Vagina (tissue), 2 donors: ENCODE results near the gene GALNT15. TPM values are rescaled to one million over a fixed set of nuclear protein-coding genes. Genes with fewer than 3 reads are reported as not detected.

Experiments
- DNase-seq, 2 donors: peaks; one replicate each; pipeline ENCODE4 v3.0.0-alpha.2; 2017; ENCODE audit errors: extremely low spot score in 2 of 2
- H3K27ac ChIP-seq: fragments of 200-600 bp; sonication (generic); one replicate; pipeline ENCODE4 v1.5.1; 2019
- H3K27me3 ChIP-seq: fragments of 200-600 bp; sonication (generic); one replicate; pipeline ENCODE4 v1.5.1; 2019
- H3K36me3 ChIP-seq, 2 donors: fragments of 200-600 bp; sonication (generic); one replicate each; pipeline ENCODE4 v1.5.1; 2017 to 2019
- H3K4me1 ChIP-seq: fragments of 200-600 bp; sonication (generic); one replicate; pipeline ENCODE4 v1.5.1; 2019
- H3K4me3 ChIP-seq, 2 donors: fragments of 200-600 bp; sonication (generic); 1 replicate in 1 of 2; 2 replicates in 1 of 2; pipeline ENCODE4 v1.5.1; 2016 to 2019
- H3K9me3 ChIP-seq: fragments of 200-600 bp; sonication (generic); one replicate; pipeline ENCODE4 v1.5.1; 2019
- POLR2A ChIP-seq, 2 donors: fragments of 450-650 bp; IDR thresholded peaks; one replicate each; pipeline ENCODE4 v1.6.1; 2017; ENCODE audit warnings: antibody characterized with exemption in 2 of 2, mild to moderate bottlenecking in 2 of 2, moderate library complexity in 2 of 2
- POLR2AphosphoS5 ChIP-seq, 2 donors: sonication (generic); formaldehyde crosslinking; IDR thresholded peaks; one replicate each; pipeline ENCODE4 v1.9.0; 2017; ENCODE audit warnings: antibody characterized with exemption in 2 of 2, mild to moderate bottlenecking in 2 of 2, low read depth in 1 of 2; ENCODE audit not compliant: insufficient read depth in 1 of 2
- intact Hi-C: fragments of 100-400 bp; cut with DNase I; formaldehyde crosslinking; loops from one replicate; pipeline ENCODE4 v1.15.1; 2023
- total RNA-seq: library from RNA; depleted of rRNA; stranded (reverse); fragments of >200 nt; gene quantifications from one replicate; pipeline ENCODE4 v1.2.3, GENCODE V29; 2016
- TF ChIP-seq, protein P1 (sequence below), 3 experiments: fragments of 450-650 bp in 2 of 3; fragments of 200-600 bp in 1 of 3; sonication (generic) in 1 of 3; IDR thresholded peaks; one replicate each; pipeline ENCODE4 v1.5.1; 2017 to 2019; ENCODE audit warnings: antibody characterized with exemption in 3 of 3, mild to moderate bottlenecking in 2 of 3, moderate library complexity in 2 of 3

Gene GALNT15
- total RNA-seq, 1 donor from 2014 or later, result 225 TPM

DNA sequence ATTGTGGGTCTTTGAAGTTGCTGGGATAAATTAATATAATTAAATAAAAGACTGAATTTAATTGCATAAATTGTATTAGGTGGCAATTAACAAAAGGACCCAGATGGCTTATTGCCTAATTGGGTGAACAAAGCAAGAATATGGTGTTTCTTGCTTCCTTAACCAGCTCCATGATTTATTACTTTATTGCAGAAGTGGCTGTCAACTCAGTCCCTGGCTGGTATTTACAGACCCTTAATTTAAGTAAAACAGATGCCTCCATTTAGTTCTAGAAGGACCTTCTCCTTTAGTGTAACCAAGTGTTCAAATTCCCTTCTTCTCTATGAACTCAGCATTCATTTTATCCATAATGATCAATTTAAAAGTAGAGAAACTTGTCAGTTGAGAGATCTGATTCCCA lies 55.2 kb downstream of the GALNT15 start:
- no peaks in the 10 kb centered on the region for H3K9me3 ChIP-seq
- H3K36me3 ChIP-seq, result no peaks in the 10 kb centered on the region
- no peak overlapping the region for H3K27ac ChIP-seq
- H3K4me1 ChIP-seq, result no peaks in the 10 kb centered on the region
- intact Hi-C loops, result no loop called here
- TF ChIP-seq POLR2AphosphoS5 (IDR thresholded peaks at IDR 0.05; ENCODE audit: insufficient read depth in 1 of 2, low read depth in 1 of 2) (no peak), POLR2A (IDR thresholded peaks at IDR 0.05) (no peak)
- TF ChIP-seq, protein P1, sequence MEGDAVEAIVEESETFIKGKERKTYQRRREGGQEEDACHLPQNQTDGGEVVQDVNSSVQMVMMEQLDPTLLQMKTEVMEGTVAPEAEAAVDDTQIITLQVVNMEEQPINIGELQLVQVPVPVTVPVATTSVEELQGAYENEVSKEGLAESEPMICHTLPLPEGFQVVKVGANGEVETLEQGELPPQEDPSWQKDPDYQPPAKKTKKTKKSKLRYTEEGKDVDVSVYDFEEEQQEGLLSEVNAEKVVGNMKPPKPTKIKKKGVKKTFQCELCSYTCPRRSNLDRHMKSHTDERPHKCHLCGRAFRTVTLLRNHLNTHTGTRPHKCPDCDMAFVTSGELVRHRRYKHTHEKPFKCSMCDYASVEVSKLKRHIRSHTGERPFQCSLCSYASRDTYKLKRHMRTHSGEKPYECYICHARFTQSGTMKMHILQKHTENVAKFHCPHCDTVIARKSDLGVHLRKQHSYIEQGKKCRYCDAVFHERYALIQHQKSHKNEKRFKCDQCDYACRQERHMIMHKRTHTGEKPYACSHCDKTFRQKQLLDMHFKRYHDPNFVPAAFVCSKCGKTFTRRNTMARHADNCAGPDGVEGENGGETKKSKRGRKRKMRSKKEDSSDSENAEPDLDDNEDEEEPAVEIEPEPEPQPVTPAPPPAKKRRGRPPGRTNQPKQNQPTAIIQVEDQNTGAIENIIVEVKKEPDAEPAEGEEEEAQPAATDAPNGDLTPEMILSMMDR (IDR thresholded peaks at IDR 0.05), result no peak
- H3K4me3 ChIP-seq, result no peak overlapping the region
- no peaks in the 10 kb centered on the region for H3K27me3 ChIP-seq
- DNase-seq, result no peak

DNA sequence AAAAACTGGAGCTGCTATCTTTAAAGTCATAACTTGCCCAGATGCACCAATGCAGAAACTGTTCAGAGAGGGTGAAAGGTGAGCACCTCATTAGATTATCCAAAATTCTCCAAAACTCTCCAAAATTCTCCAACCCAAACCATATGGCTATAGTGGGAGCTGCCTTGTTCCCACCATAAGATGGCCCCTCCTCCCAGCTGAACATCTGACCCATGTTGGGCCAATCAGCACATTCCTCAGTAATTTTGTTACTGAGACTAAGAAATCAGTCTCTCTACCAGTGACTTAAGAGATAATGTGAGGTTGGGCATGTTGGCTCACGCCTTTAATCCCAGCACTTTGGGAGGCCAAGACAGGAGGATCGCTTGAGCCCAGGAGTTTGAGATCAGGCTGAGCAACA lies 57.5 kb downstream of the GALNT15 start:
- Histone ChIP-seq H3K4me3 (no peak overlapping the region), H3K27me3 (no peaks in the 10 kb centered on the region), H3K27ac (no peak overlapping the region), H3K9me3 (no peaks in the 10 kb centered on the region), H3K36me3 (no peaks in the 10 kb centered on the region), H3K4me1 (no peaks in the 10 kb centered on the region)
- no peak for DNase-seq
- intact Hi-C loops, result no loop called here
- TF ChIP-seq, protein P1 (IDR thresholded peaks at IDR 0.05), result no peak
- TF ChIP-seq POLR2A (IDR thresholded peaks at IDR 0.05), result no peak
- no peak for TF ChIP-seq POLR2AphosphoS5 (IDR thresholded peaks at IDR 0.05; ENCODE audit: insufficient read depth in 1 of 2, low read depth in 1 of 2)

DNA sequence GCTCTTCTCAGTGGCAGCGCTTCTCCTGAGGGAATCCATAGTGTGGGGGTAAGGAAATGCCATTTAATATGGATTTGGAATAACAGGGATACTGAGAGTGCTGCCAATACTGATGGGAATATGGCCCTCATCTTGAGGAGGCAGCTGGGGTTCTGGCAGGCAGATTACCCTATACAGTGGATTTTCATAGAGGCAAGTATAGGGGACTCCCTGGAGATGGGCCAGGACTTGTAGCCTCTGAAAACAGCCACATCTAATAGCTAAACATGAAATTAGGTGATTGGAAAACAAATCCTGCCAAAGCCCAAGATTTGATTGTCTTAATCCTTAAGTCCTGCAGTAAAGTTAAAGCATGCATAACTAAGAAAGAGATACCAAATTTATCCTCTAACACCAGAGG lies 59.3 kb downstream of the GALNT15 start:
- TF ChIP-seq POLR2A (IDR thresholded peaks at IDR 0.05) (no peak), POLR2AphosphoS5 (IDR thresholded peaks at IDR 0.05; ENCODE audit: insufficient read depth in 1 of 2, low read depth in 1 of 2) (no peak)
- TF ChIP-seq, protein P1 (IDR thresholded peaks at IDR 0.05), result no peak
- H3K9me3 ChIP-seq, result no peaks in the 10 kb centered on the region
- no peaks in the 10 kb centered on the region for H3K27me3 ChIP-seq
- no peak for DNase-seq
- peaks cover under 1% of the 10 kb centered on the region for H3K4me1 ChIP-seq
- H3K4me3 ChIP-seq, result no peak overlapping the region
- no peak overlapping the region for H3K27ac ChIP-seq
- no peaks in the 10 kb centered on the region for H3K36me3 ChIP-seq
- intact Hi-C loops, result no loop called here

DNA sequence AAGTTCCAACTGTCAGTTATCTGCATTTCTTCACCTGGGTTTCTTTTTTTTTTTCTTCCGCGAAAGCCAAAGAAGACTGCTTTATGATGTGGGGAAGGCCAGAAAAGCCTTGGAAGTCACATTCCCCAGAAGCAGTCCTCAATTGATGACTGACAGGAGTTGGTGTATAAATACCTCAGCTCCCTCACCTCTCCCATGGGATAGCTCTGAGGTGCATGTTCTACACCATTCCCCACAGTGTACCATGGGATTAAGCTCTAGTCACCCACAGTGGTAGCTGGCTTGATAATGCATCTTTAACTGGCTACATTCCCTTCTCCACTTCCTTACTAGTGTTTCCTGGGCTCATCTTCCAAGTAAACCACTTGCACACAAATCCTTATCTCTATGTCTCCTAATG lies 59.8 kb downstream of the GALNT15 start:
- no peak for DNase-seq
- intact Hi-C loops, result no loop called here
- H3K27ac ChIP-seq, result no peak overlapping the region
- H3K4me3 ChIP-seq, result no peak overlapping the region
- no peaks in the 10 kb centered on the region for H3K27me3 ChIP-seq
- H3K9me3 ChIP-seq, result no peaks in the 10 kb centered on the region
- no peak for TF ChIP-seq POLR2AphosphoS5 (IDR thresholded peaks at IDR 0.05; ENCODE audit: insufficient read depth in 1 of 2, low read depth in 1 of 2)
- TF ChIP-seq, protein P1 (IDR thresholded peaks at IDR 0.05), result no peak
- TF ChIP-seq POLR2A (IDR thresholded peaks at IDR 0.05), result no peak
- H3K36me3 ChIP-seq, result no peaks in the 10 kb centered on the region
- peaks cover 5% of the 10 kb centered on the region for H3K4me1 ChIP-seq

DNA sequence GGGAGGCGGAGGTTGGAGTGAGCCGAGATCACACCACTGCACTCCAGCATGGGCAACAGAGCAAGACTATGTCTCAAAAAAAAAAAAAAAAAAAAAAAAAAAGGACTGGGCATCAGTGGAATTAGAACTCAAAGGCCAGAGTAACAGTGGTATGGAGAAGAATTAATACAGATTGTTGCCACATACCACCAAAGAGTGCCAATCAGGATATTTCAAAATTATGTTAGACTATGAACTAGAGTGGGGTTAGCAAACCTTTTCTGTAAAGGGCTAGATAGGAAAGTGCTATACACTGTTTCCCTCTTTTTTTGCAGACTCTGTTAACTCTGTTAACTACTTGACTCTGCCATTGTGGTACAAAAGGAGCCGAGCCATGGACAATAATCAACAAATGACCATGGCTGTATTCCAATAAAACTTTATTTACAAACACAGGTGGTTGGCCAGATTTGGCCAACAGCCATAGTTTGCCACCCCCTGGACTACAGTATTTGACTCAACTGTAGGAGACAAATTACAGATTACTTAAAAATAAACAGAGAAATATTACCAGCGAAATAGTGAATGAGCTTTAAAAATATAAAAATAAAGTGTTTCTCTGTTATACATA lies 61.7 kb downstream of the GALNT15 start:
- Histone ChIP-seq H3K36me3 (no peaks in the 10 kb centered on the region), H3K4me1 (peaks cover 21% of the 10 kb centered on the region), H3K27me3 (no peaks in the 10 kb centered on the region), H3K9me3 (no peaks in the 10 kb centered on the region), H3K4me3 (no peak overlapping the region), H3K27ac (no peak overlapping the region)
- intact Hi-C loops, result no loop called here
- no peak for DNase-seq
- TF ChIP-seq POLR2AphosphoS5 (IDR thresholded peaks at IDR 0.05; ENCODE audit: insufficient read depth in 1 of 2, low read depth in 1 of 2) (no peak), POLR2A (IDR thresholded peaks at IDR 0.05) (no peak)
- TF ChIP-seq, protein P1 (IDR thresholded peaks at IDR 0.05), result no peak
